RKO (cell line): ENCODE data around the gene SEC14L2.
"Not testable (repeated sequence)": the region's sequence is repeated elsewhere in the genome, so short reads cannot be mapped to it uniquely, and the experiment has no call there.

ENCODE experiments used
- DNase-seq: peaks from one replicate; pipeline ENCODE4 v3.0.0-alpha.2; 2016; ENCODE audit warnings: low spot score

SEC14L2 gene

GRCh38 chr22:30375312-30375849 is 21.4 kb upstream of the SEC14L2 start:
- DNase-seq: no peak

GRCh38 chr22:30380011-30380410 is 16.8 kb upstream of the SEC14L2 start:
- DNase-seq: no peak

GRCh38 chr22:30381264-30381663 is 15.6 kb upstream of the SEC14L2 start:
- DNase-seq: no peak

- DNase-seq: no peak
Measured at GRCh38 chr22:30382340-30382739, 14.5 kb upstream of the SEC14L2 start.

- no peak for DNase-seq
Measured at GRCh38 chr22:30383061-30383460, 13.8 kb upstream of the SEC14L2 start.

GRCh38 chr22:30385942-30386341 is 10.9 kb upstream of the SEC14L2 start:
- no peak for DNase-seq

GRCh38 chr22:30386608-30386959 is 10.2 kb upstream of the SEC14L2 start:
- no peak for DNase-seq

- peak; percentile 77 for DNase-seq
Measured at GRCh38 chr22:30386960-30387827, 9.6 kb upstream of the SEC14L2 start, which contains the start of gene RNF215. RNF215 (minus strand) TSS chr22:30387411; CDS start chr22:30387313, 98 bp downstream.

- DNase-seq: peak; percentile 71
Measured at GRCh38 chr22:30390974-30391691, 5.7 kb upstream of the SEC14L2 start.

- no peak for DNase-seq
Measured at GRCh38 chr22:30392661-30393321, 4.0 kb upstream of the SEC14L2 start.

- DNase-seq: no peak
Measured at GRCh38 chr22:30393322-30393680, 3.5 kb upstream of the SEC14L2 start.

GRCh38 chr22:30393885-30394284 is 2.9 kb upstream of the SEC14L2 start:
- no peak for DNase-seq

- no peak for DNase-seq
Measured at GRCh38 chr22:30397656-30398635, 1.1 kb downstream of the SEC14L2 start.

GRCh38 chr22:30398685-30399680 is 2.2 kb downstream of the SEC14L2 start:
- DNase-seq: no peak

- DNase-seq: no peak
Measured at GRCh38 chr22:30399718-30400117, 2.9 kb downstream of the SEC14L2 start.

GRCh38 chr22:30400159-30400558 is 3.3 kb downstream of the SEC14L2 start:
- no peak for DNase-seq

- DNase-seq: not testable (repeated sequence)
Measured at GRCh38 chr22:30401024-30401423, 4.2 kb downstream of the SEC14L2 start.

- no peak for DNase-seq
Measured at GRCh38 chr22:30402028-30402765, 5.4 kb downstream of the SEC14L2 start.

GRCh38 chr22:30402766-30403104 is 5.9 kb downstream of the SEC14L2 start:
- not testable (repeated sequence) for DNase-seq
